22Rv1 (cell line): ENCODE measurements around the gene DNAJC15.

Experiments
- H3K27ac ChIP-seq: fragments of 450-650 bp; 2 replicates; pipeline ENCODE4 v1.5.1; 2017
- ZFX ChIP-seq: fragments of 450-650 bp; IDR thresholded peaks from 2 replicates; pipeline ENCODE4 v1.6.1; 2017; ENCODE audit warnings: antibody characterized with exemption, borderline replicate concordance
- TF ChIP-seq, protein P1 (sequence below): fragments of 450-650 bp; IDR thresholded peaks from 2 replicates; pipeline ENCODE4 v1.5.1; 2017; ENCODE audit warnings: mild to moderate bottlenecking

DNAJC15 gene

DNA sequence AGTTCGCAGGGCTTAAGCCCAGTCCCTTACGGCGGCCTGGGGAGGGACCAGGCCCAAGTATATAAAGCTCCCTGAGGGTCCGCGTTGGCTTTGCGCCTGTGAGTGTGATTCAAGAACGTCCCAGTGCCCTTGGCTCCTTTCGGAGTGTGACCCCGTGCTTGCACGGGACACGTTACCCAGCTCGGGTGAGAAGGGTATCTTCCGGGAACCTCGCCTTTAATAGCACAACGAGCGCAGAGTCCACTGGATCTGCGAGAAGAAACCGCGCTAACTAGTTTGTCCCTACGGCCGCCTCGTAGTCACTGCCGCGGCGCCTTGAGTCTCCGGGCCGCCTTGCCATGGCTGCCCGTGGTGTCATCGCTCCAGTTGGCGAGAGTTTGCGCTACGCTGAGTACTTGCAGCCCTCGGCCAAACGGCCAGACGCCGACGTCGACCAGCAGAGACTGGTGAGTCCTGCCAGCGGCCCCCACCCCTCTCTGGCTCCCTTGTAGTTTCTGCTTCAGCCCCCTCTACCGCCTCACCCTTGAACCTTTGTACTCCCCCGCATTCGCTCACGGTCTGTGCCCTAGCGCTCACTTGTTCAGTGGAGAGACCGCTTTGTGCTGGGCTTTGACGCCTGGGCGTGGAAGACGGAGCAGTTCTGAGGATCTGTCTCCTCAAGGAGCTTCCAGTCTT, at the start of gene DNAJC15:
Gene DNAJC15 (plus strand): TSS at position 298 of the 675 bp plus-strand sequence. CDS start 41 bp downstream, at position 339.
- no peak within 1 kb of the TSS for H3K27ac ChIP-seq

DNA sequence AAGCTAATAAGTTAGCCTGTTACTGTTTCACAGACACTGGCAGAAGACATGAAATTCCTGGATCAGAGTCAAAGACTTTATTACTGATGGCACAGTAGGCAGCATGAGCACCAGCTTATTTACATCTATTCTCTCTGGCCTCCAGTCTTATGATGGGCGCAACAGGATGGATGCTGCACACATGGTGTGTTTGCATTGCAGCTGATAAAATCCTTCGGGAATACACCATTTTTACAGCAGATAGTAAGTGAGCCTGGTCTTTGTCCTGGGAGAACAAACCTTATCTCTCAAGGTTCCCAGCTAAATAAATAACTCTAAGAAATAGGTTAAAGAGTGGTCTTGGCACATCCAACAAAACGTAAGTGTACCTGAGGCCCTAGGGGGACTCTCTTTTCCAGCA, 47.3 kb upstream of the DNAJC15 start:
- TF ChIP-seq ZFX: no peak
- TF ChIP-seq, protein P1, sequence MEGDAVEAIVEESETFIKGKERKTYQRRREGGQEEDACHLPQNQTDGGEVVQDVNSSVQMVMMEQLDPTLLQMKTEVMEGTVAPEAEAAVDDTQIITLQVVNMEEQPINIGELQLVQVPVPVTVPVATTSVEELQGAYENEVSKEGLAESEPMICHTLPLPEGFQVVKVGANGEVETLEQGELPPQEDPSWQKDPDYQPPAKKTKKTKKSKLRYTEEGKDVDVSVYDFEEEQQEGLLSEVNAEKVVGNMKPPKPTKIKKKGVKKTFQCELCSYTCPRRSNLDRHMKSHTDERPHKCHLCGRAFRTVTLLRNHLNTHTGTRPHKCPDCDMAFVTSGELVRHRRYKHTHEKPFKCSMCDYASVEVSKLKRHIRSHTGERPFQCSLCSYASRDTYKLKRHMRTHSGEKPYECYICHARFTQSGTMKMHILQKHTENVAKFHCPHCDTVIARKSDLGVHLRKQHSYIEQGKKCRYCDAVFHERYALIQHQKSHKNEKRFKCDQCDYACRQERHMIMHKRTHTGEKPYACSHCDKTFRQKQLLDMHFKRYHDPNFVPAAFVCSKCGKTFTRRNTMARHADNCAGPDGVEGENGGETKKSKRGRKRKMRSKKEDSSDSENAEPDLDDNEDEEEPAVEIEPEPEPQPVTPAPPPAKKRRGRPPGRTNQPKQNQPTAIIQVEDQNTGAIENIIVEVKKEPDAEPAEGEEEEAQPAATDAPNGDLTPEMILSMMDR: no peak

More for the DNA sequence above, at the start of gene DNAJC15:
- TF ChIP-seq, protein P1: no peak
- TF ChIP-seq ZFX: no peak

DNA sequence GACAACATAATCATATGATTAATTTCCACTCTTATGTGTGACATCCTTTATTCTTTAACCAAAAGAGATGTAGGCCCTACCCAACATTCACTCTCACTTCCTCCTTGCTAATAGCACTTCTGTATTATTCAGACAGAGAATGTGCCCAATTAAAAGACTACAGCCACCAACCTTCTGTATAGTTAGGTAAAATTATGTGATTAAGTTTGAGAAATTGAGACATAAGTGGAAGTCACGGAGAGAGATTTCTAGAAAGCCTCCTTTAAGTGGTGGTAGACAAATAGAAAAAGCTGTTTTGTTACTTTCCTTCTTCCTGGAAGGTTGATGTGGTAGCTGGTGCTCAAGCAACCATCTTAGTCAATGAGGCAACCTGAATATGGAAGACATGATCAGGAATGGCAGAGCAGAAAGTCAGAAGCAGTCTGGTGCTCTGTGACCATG, 46.1 kb upstream of the DNAJC15 start:
- no peak for TF ChIP-seq ZFX
- TF ChIP-seq, protein P1: no peak
- H3K27ac ChIP-seq: no peak overlapping the region

More for the DNA sequence above, 47.3 kb upstream of the DNAJC15 start:
- H3K27ac ChIP-seq: no peak overlapping the region

DNA sequence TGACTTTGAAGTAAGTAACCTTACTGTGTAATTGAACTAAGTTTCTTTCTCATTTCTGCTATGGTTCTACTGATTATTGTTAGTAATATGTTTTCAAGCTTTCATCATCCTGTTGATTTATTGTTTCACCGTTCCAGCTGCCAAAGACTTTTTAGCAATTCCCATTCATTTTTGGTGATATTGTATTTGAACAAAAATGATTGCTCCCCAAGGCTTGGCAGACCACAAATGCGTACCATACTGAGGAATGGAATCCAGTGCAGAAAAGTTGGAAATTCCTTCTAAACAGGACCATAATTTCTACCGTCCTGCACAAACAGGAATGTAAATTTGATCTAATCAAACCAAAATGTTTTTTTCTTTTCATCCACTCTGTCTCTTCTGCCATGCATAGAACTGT, 42.1 kb upstream of the DNAJC15 start:
- H3K27ac ChIP-seq: no peak overlapping the region
- TF ChIP-seq, protein P1: no peak
- no peak for TF ChIP-seq ZFX

DNA sequence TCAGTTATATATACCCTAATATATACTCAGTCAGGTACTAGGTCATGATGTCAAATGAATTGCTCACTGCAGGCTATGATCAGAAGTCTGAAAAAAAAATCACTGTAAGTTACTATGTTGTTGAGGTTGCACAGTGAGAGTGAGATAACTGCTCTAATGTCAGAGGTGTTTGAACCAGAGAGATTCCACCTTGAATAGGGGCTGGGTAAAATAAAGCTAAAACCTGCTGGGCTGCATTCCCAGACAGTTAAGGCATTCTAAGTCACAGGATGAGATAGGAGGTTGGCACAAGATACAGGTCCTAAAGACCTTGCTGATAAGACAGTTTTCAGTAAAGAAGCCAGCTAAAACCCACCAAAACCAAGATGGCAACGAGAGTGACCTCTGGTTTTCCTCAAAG, 41.5 kb upstream of the DNAJC15 start:
- no peak overlapping the region for H3K27ac ChIP-seq

DNA sequence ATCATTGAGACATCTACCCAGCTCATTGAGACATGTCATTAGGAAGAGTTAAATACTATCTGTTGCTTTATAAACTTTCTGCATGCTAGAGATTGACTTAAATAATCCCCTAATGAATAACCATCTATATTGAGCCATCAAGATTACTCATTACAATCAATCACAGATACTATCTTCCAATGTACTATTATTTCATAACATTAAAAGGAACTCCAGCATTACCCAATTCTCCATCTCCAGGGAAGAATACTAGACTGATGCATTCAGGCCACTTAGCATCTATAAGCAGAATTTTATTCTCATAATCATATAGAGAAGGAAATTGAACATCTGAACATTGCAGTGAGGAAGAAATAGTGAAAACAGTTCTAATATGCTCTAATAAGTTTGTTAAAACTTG, 39.4 kb upstream of the DNAJC15 start:
- H3K27ac ChIP-seq: no peak overlapping the region
- TF ChIP-seq ZFX: no peak
- TF ChIP-seq, protein P1: no peak

More for the DNA sequence above, 41.5 kb upstream of the DNAJC15 start:
- no peak for TF ChIP-seq ZFX
- TF ChIP-seq, protein P1: no peak

DNA sequence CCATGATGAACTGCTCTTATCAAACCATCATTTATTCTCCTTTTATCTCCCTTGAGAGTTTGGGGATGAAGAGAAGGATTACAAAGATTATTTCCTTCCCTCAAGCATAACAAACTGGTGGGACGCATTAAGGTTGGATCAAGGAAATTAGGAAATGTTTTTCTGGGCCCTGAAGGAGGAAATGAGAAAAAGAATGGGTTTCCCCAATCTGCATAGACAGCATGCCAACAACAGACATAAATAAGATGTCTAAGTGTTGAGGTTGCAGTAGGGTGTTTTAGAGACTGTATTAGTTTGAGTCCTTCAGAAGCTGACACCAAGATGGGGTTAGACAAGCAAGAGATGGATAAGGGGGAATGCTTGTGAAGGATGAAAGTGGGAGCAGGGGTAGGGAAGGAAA, 38.7 kb upstream of the DNAJC15 start:
- H3K27ac ChIP-seq: no peak overlapping the region
- TF ChIP-seq ZFX: no peak
- TF ChIP-seq, protein P1: no peak
